ENCODE results near the gene NHLRC1. TPM values are rescaled to one million over a fixed set of nuclear protein-coding genes. Genes with fewer than 3 reads are reported as not detected.

NHLRC1 gene
- total RNA-seq, 4 donors from 2014 or later: 3.5 to 7.9 (median 6.0) TPM

- no peak for DNase-seq (ENCODE audit: low spot score in 2 of 2)
- no peak for TF ChIP-seq POLR2A (IDR thresholded peaks at IDR 0.05)
- no peak for TF ChIP-seq EP300 (IDR thresholded peaks at IDR 0.05)
- TF ChIP-seq CTCF (IDR thresholded peaks at IDR 0.05): no peak
- TF ChIP-seq POLR2AphosphoS5 (IDR thresholded peaks at IDR 0.05): no peak
- H3K4me1 ChIP-seq: no peaks in the 10 kb centered on the region
- H3K27ac ChIP-seq: no peak overlapping the region
- H3K4me3 ChIP-seq: no peak overlapping the region
- 96% methylated on average over 5 of the region's 5 CpGs for WGBS
- H3K27me3 ChIP-seq: no peaks in the 10 kb centered on the region
- no peaks in the 10 kb centered on the region for H3K9me3 ChIP-seq
- H3K36me3 ChIP-seq: peaks cover 46% of the 10 kb centered on the region
Measured at GRCh38 chr6:18138906-18139305, 16.4 kb upstream of the NHLRC1 start.

GRCh38 chr6:18136260-18136659, 13.8 kb upstream of the NHLRC1 start:
- Histone ChIP-seq H3K9me3 (no peaks in the 10 kb centered on the region), H3K27ac (no peak overlapping the region), H3K27me3 (no peaks in the 10 kb centered on the region), H3K4me3 (no peak overlapping the region), H3K4me1 (no peaks in the 10 kb centered on the region), H3K36me3 (peaks cover 58% of the 10 kb centered on the region)
- 94% methylated on average over 10 of the region's 10 CpGs for WGBS
- TF ChIP-seq POLR2A (IDR thresholded peaks at IDR 0.05): no peak
- TF ChIP-seq POLR2AphosphoS5 (IDR thresholded peaks at IDR 0.05): no peak
- TF ChIP-seq EP300 (IDR thresholded peaks at IDR 0.05): no peak
- no peak for TF ChIP-seq CTCF (IDR thresholded peaks at IDR 0.05)
- no peak for DNase-seq (ENCODE audit: low spot score in 2 of 2)

DNA sequence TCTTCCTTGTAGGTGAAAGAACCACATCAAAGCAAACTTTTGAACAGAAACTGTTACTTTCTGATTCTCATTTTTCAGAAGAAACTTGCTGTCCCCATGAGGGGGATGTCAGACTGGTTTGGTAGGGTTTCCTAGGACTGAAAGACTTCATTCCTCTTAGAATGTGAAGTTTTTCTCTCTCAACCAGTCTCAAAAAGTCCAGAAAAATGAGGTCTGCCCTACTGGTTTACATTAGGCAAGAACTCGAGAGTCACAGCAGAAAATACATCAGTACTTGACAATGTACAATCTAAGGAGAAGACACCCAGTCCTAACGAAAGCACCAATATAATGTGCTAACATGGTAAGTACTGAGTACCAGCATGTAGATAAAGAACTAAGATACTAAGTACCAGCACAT, 12.7 kb upstream of the NHLRC1 start:
- DNase-seq (ENCODE audit: low spot score in 2 of 2): no peak
- no peaks in the 10 kb centered on the region for H3K4me1 ChIP-seq
- 93% methylated on average over 2 of the region's 2 CpGs for WGBS
- peaks cover 51% of the 10 kb centered on the region for H3K36me3 ChIP-seq
- H3K27me3 ChIP-seq: no peaks in the 10 kb centered on the region
- no peaks in the 10 kb centered on the region for H3K9me3 ChIP-seq
- H3K4me3 ChIP-seq: no peak overlapping the region
- TF ChIP-seq POLR2A (IDR thresholded peaks at IDR 0.05): no peak
- TF ChIP-seq EP300 (IDR thresholded peaks at IDR 0.05): no peak
- no peak for TF ChIP-seq POLR2AphosphoS5 (IDR thresholded peaks at IDR 0.05)
- TF ChIP-seq CTCF (IDR thresholded peaks at IDR 0.05): no peak
- no peak overlapping the region for H3K27ac ChIP-seq

DNA sequence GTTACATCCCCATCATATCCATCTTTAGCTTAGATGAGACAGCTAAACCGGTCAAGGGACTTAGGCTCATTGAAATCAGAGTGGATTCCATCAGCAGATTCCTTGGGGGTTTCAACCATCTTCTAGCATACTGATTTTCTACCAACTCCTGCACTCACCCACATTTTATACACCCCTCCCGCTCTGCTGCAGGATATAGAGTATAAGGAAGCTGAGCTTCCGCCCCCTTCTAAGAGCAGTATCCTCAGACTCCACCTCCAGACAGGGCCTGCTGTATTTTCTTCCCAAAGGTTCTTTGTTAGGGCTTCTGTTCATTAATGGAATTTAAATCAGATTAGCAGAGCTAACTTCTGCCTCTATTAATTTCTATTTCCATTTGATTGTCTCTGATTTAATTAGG, 9.9 kb upstream of the NHLRC1 start:
- Histone ChIP-seq H3K9me3 (no peaks in the 10 kb centered on the region), H3K4me1 (no peaks in the 10 kb centered on the region), H3K27me3 (no peaks in the 10 kb centered on the region), H3K36me3 (peaks cover 43% of the 10 kb centered on the region), H3K27ac (no peak overlapping the region), H3K4me3 (no peak overlapping the region)
- WGBS: 92% methylated on average over 3 of the region's 3 CpGs
- TF ChIP-seq POLR2A (IDR thresholded peaks at IDR 0.05) (no peak), POLR2AphosphoS5 (IDR thresholded peaks at IDR 0.05) (no peak), EP300 (IDR thresholded peaks at IDR 0.05) (no peak), CTCF (IDR thresholded peaks at IDR 0.05) (no peak)
- DNase-seq (ENCODE audit: low spot score in 2 of 2): no peak

GRCh38 chr6:18126121-18126520, 3.6 kb upstream of the NHLRC1 start:
- Histone ChIP-seq H3K9me3 (no peaks in the 10 kb centered on the region), H3K27me3 (no peaks in the 10 kb centered on the region), H3K36me3 (peaks cover 15% of the 10 kb centered on the region), H3K4me3 (no peak overlapping the region), H3K4me1 (peaks cover 16% of the 10 kb centered on the region), H3K27ac (no peak overlapping the region)
- DNase-seq (ENCODE audit: low spot score in 2 of 2): no peak
- WGBS: 51% methylated on average over 5 of the region's 5 CpGs
- TF ChIP-seq EP300 (IDR thresholded peaks at IDR 0.05) (no peak), CTCF (IDR thresholded peaks at IDR 0.05) (no peak), POLR2A (IDR thresholded peaks at IDR 0.05) (no peak), POLR2AphosphoS5 (IDR thresholded peaks at IDR 0.05) (no peak)

All from suprapubic skin (tissue), 4 donors.